HepG2 (cell line): ENCODE data around the gene NUCB1. TPM values are rescaled to one million over a fixed set of nuclear protein-coding genes. Genes with fewer than 3 reads are reported as not detected.

Experiments
- IRX3 ChIP-seq: sonication (generic); formaldehyde crosslinking; IDR thresholded peaks from 2 replicates; pipeline ENCODE4 v1.8.1; 2023; ENCODE audit warnings: mild to moderate bottlenecking, low read depth, missing genetic modification reagents, borderline replicate concordance
- LCORL ChIP-seq, 2 experiments: fragments of 450-650 bp in 1 of 2; sonication (generic) in 1 of 2; formaldehyde crosslinking in 1 of 2; IDR thresholded peaks; 2 replicates each; pipeline versions ENCODE4 v1.5.0 to v1.6.1; 2017 to 2020; ENCODE audit warnings: antibody characterized with exemption in 1 of 2, missing genetic modification reagents in 1 of 2
- MED1 ChIP-seq: sonication (generic); formaldehyde crosslinking; IDR thresholded peaks from 2 replicates; pipeline ENCODE4 v1.4.0; 2020; ENCODE audit warnings: missing genetic modification reagents
- NFIC ChIP-seq: IDR thresholded peaks from 2 replicates; pipeline ENCODE4 v1.6.1; 2012; ENCODE audit warnings: mild to moderate bottlenecking, low read length, inconsistent platforms
- NR1H2 ChIP-seq: sonication (generic); formaldehyde crosslinking; IDR thresholded peaks from 2 replicates; pipeline ENCODE4 v1.8.1; 2022; ENCODE audit warnings: low read depth, missing genetic modification reagents, borderline replicate concordance
- SIN3B ChIP-seq: fragments of 150-350 bp; IDR thresholded peaks from 2 replicates; pipeline ENCODE4 v1.6.1; 2014; ENCODE audit warnings: low read length
- SMAD3 ChIP-seq: sonication (generic); formaldehyde crosslinking; IDR thresholded peaks from 2 replicates; pipeline ENCODE4 v1.4.0; 2020; ENCODE audit warnings: missing genetic modification reagents
- TAF1 ChIP-seq: sonication (generic); formaldehyde crosslinking; IDR thresholded peaks from 2 replicates; pipeline ENCODE4 v1.4.0; 2020; ENCODE audit warnings: missing genetic modification reagents
- YEATS4 ChIP-seq: sonication (generic); formaldehyde crosslinking; IDR thresholded peaks from 2 replicates; pipeline ENCODE4 v1.4.0; 2020; ENCODE audit warnings: missing genetic modification reagents, borderline replicate concordance
- ZNF34 ChIP-seq: sonication (generic); formaldehyde crosslinking; IDR thresholded peaks from 2 replicates; pipeline ENCODE4 v1.4.0; 2020; ENCODE audit warnings: mild to moderate bottlenecking, missing genetic modification reagents, borderline replicate concordance
- ZNF546 ChIP-seq: sonication (generic); formaldehyde crosslinking; conservative IDR thresholded peaks from 2 replicates; pipeline ENCODE4 v1.8.1; 2023; ENCODE audit warnings: mild to moderate bottlenecking, missing genetic modification reagents
- ZNF552 ChIP-seq: sonication (generic); formaldehyde crosslinking; IDR thresholded peaks from 2 replicates; pipeline ENCODE4 v1.9.0; 2022; ENCODE audit warnings: missing genetic modification reagents, mild to moderate bottlenecking, borderline replicate concordance
- ZNF747 ChIP-seq: sonication (generic); formaldehyde crosslinking; IDR thresholded peaks from 2 replicates; pipeline ENCODE4 v1.8.1; 2023; ENCODE audit warnings: missing genetic modification reagents, mild to moderate bottlenecking, borderline replicate concordance
- ZNF792 ChIP-seq: IDR thresholded peaks from 2 replicates; pipeline ENCODE4 v1.6.1; 2016
- ZNF891 ChIP-seq: sonication (generic); formaldehyde crosslinking; IDR thresholded peaks from 2 replicates; pipeline ENCODE4 v1.5.0; 2020; ENCODE audit warnings: mild to moderate bottlenecking, missing genetic modification reagents
- polyA plus RNA-seq, 8 experiments: library from polyadenylated mRNA; depleted of rRNA in 3 of 8; stranded (reverse) in 7 of 8; unstranded in 1 of 8; fragments of >200 nt; fragmentation: Illumina TruSeq in 4 of 8; extraction: Trizol in 4 of 8; gene quantifications; 2 replicates each; pipeline versions ENCODE4 v1.2.1 to v1.2.3, GENCODE V29; 2011 to 2016; ENCODE audit warnings: low read depth in 4 of 8, missing spikeins in 1 of 8, mixed read lengths in 1 of 8; ENCODE audit not compliant: insufficient read depth in 1 of 8
- total RNA-seq, 5 experiments: library from RNA; depleted of rRNA; stranded (reverse); fragments of >200 nt; fragmentation: Illumina TruSeq; extraction: Trizol; gene quantifications; 2 replicates each; pipeline ENCODE4 v1.2.3, GENCODE V29; 2016; ENCODE audit warnings: low read depth in 1 of 5
- TF ChIP-seq, protein P1 (sequence below): sonication (generic); formaldehyde crosslinking; IDR thresholded peaks from 2 replicates; pipeline ENCODE4 v1.4.0; 2020; ENCODE audit warnings: missing genetic modification reagents
- TF ChIP-seq, protein P2 (sequence below): sonication (generic); formaldehyde crosslinking; IDR thresholded peaks from 2 replicates; pipeline ENCODE4 v1.8.1; 2023; ENCODE audit warnings: mild to moderate bottlenecking, missing genetic modification reagents
- TF ChIP-seq, protein P3 (sequence below): sonication (generic); formaldehyde crosslinking; conservative IDR thresholded peaks from 2 replicates; pipeline ENCODE4 v1.4.0; 2020; ENCODE audit warnings: missing genetic modification reagents
- TF ChIP-seq, protein P4 (sequence below), 2 experiments: sonication (generic) in 1 of 2; formaldehyde crosslinking in 1 of 2; IDR thresholded peaks; 2 replicates each; pipeline versions ENCODE4 v1.4.0 to v1.6.1; 2018 to 2020; ENCODE audit warnings: missing genetic modification reagents in 2 of 2, borderline replicate concordance in 1 of 2, low read depth in 1 of 2, mild to moderate bottlenecking in 1 of 2, missing biosample characterization in 1 of 2

The NUCB1 gene
- total and polyA plus RNA-seq, 2 of the 13 experiments (the other 11 are each of a cell fraction or from before 2014, with no cell fraction given): 82.3 to 106 TPM

DNA sequence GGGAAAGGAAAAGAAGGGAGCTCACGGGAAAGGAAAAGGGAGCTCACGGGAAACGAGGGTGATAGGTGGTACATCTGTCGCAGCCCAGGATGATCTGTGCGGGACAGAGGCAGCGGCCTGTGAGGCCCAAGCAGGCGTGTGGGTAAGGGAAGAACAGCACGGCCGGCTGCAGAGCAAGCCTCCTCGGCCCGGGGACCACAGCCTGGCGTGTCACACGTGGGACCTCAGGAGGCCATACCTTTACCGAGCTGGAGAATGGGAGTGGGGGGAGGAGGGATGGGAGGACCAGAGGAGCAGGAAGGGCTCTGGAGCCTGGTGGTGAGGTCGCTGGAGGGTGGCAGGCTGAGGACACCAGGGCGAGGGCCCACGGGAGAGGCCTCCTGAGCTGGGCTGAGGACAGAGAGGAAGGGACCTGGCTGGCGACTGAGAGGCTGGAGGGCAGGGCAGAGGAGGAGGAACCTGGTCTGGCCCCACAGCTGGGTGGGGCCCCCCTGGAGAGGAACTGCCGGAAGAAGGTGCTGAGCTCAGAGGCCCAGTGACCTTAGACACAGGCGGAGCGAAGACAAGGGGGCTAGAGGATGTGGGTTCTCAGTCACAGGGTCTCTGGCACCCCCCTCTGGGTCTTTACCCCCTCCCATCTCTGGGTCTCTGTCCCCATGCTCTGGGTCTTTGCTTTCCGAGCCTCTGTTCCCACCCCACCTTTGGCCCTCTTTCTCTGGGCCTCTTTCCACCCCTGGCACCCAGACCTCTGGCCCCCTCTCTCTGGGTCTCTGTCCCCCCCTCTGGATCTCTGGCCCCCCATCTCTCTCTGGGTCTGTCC, 62.1 kb downstream of the NUCB1 start (continued):
- TF ChIP-seq, protein P1, sequence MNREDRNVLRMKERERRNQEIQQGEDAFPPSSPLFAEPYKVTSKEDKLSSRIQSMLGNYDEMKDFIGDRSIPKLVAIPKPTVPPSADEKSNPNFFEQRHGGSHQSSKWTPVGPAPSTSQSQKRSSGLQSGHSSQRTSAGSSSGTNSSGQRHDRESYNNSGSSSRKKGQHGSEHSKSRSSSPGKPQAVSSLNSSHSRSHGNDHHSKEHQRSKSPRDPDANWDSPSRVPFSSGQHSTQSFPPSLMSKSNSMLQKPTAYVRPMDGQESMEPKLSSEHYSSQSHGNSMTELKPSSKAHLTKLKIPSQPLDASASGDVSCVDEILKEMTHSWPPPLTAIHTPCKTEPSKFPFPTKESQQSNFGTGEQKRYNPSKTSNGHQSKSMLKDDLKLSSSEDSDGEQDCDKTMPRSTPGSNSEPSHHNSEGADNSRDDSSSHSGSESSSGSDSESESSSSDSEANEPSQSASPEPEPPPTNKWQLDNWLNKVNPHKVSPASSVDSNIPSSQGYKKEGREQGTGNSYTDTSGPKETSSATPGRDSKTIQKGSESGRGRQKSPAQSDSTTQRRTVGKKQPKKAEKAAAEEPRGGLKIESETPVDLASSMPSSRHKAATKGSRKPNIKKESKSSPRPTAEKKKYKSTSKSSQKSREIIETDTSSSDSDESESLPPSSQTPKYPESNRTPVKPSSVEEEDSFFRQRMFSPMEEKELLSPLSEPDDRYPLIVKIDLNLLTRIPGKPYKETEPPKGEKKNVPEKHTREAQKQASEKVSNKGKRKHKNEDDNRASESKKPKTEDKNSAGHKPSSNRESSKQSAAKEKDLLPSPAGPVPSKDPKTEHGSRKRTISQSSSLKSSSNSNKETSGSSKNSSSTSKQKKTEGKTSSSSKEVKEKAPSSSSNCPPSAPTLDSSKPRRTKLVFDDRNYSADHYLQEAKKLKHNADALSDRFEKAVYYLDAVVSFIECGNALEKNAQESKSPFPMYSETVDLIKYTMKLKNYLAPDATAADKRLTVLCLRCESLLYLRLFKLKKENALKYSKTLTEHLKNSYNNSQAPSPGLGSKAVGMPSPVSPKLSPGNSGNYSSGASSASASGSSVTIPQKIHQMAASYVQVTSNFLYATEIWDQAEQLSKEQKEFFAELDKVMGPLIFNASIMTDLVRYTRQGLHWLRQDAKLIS (CRISPR knock-in tag): peak; percentile 97
- TF ChIP-seq ZNF552 (CRISPR knock-in tag): no peak; the same call in 1 of the 2 replicates
- TF ChIP-seq NR1H2 (CRISPR knock-in tag): peak; percentile 48; the same call in 1 of the 2 replicates
- TF ChIP-seq ZNF792 (CRISPR knock-in tag): peak; percentile 78; the same call in 1 of the 2 replicates
- TF ChIP-seq TAF1: peak; percentile 88
- TF ChIP-seq ZNF747 (CRISPR knock-in tag): peak; percentile 93; the same call in 1 of the 2 replicates
- TF ChIP-seq ZNF546: no peak
- 0 out of 2 replicates have a peak, but pooled peaks have one; percentile 33 for TF ChIP-seq LCORL (IDR thresholded peaks at IDR 0.05)
- TF ChIP-seq LCORL (CRISPR knock-in tag; IDR thresholded peaks at IDR 0.05): peak; percentile 80; the same call in 1 of the 2 replicates
- TF ChIP-seq NFIC: no peak; the same call in 1 of the 2 replicates
- TF ChIP-seq MED1 (CRISPR knock-in tag): peak; percentile 93
- TF ChIP-seq, protein P2, sequence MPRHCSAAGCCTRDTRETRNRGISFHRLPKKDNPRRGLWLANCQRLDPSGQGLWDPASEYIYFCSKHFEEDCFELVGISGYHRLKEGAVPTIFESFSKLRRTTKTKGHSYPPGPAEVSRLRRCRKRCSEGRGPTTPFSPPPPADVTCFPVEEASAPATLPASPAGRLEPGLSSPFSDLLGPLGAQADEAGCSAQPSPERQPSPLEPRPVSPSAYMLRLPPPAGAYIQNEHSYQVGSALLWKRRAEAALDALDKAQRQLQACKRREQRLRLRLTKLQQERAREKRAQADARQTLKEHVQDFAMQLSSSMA (CRISPR knock-in tag): peak; percentile 67; the same call in 1 of the 2 replicates
- TF ChIP-seq, protein P3, sequence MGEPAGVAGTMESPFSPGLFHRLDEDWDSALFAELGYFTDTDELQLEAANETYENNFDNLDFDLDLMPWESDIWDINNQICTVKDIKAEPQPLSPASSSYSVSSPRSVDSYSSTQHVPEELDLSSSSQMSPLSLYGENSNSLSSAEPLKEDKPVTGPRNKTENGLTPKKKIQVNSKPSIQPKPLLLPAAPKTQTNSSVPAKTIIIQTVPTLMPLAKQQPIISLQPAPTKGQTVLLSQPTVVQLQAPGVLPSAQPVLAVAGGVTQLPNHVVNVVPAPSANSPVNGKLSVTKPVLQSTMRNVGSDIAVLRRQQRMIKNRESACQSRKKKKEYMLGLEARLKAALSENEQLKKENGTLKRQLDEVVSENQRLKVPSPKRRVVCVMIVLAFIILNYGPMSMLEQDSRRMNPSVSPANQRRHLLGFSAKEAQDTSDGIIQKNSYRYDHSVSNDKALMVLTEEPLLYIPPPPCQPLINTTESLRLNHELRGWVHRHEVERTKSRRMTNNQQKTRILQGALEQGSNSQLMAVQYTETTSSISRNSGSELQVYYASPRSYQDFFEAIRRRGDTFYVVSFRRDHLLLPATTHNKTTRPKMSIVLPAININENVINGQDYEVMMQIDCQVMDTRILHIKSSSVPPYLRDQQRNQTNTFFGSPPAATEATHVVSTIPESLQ (CRISPR knock-in tag): 0 out of 2 replicates have a peak, but pooled peaks have one; percentile 71
- peak; percentile 74; the same call in 1 of the 2 replicates for TF ChIP-seq IRX3 (CRISPR knock-in tag)
- peak; percentile 75; the same call in 1 of the 2 replicates for TF ChIP-seq YEATS4 (CRISPR knock-in tag)
- TF ChIP-seq, protein P4, sequence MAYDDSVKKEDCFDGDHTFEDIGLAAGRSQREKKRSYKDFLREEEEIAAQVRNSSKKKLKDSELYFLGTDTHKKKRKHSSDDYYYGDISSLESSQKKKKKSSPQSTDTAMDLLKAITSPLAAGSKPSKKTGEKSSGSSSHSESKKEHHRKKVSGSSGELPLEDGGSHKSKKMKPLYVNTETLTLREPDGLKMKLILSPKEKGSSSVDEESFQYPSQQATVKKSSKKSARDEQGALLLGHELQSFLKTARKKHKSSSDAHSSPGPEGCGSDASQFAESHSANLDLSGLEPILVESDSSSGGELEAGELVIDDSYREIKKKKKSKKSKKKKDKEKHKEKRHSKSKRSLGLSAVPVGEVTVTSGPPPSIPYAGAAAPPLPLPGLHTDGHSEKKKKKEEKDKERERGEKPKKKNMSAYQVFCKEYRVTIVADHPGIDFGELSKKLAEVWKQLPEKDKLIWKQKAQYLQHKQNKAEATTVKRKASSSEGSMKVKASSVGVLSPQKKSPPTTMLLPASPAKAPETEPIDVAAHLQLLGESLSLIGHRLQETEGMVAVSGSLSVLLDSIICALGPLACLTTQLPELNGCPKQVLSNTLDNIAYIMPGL (CRISPR knock-in tag; IDR thresholded peaks at IDR 0.05; ENCODE audit: borderline replicate concordance in 1 of 2, low read depth in 1 of 2): peak in 1 of 2 experiments; percentile 63; a peak in 2 of 4 replicates
- TF ChIP-seq SIN3B: no peak
- peak; percentile 80; the same call in 1 of the 2 replicates for TF ChIP-seq SMAD3
- peak; percentile 36; the same call in 1 of the 2 replicates for TF ChIP-seq ZNF34
- no peak; the same call in 1 of the 2 replicates for TF ChIP-seq ZNF891 (CRISPR knock-in tag)
